Body of pancreas (tissue), 4 donors: Measurements from ENCODE around the gene UBXN4. TPM values are rescaled to one million over a fixed set of nuclear protein-coding genes. Genes with fewer than 3 reads are reported as not detected.
"Not testable (repeated sequence)": the region's sequence is repeated elsewhere in the genome, so short reads cannot be mapped to it uniquely, and the experiment has no call there.

Source experiments
- ATAC-seq: fragments of 150-250 bp; one replicate; pipeline ENCODE4 v1.9.1; 2016
- DNase-seq, 4 donors: peaks; one replicate each; pipeline ENCODE4 v3.0.0-alpha.2; 2019
- H3K27ac ChIP-seq, 4 donors: fragments of 200-600 bp; sonication (generic); 1 replicate in 3 of 4; 2 replicates in 1 of 4; pipeline versions ENCODE4 v1.5.1 to v1.6.1; 2016 to 2019; ENCODE audit warnings: mild to moderate bottlenecking in 1 of 4, mixed read lengths in 1 of 4, moderate library complexity in 1 of 4
- H3K27me3 ChIP-seq, 2 donors: fragments of 200-600 bp; sonication (generic); one replicate each; pipeline ENCODE4 v1.6.0; 2016; ENCODE audit warnings: mild to moderate bottlenecking in 1 of 2
- H3K36me3 ChIP-seq, 2 donors: fragments of 200-600 bp; sonication (generic); replicated peaks in 1 of 2; 2 replicates each; pipeline ENCODE4 v1.5.1; 2016; ENCODE audit warnings: low read depth in 2 of 2; ENCODE audit not compliant: insufficient read depth in 1 of 2
- H3K4me1 ChIP-seq: fragments of 200-600 bp; sonication (generic); one replicate; pipeline ENCODE4 v1.6.0; 2016
- H3K4me3 ChIP-seq, 2 donors: fragments of 200-600 bp; sonication (generic); 1 replicate in 1 of 2; 2 replicates in 1 of 2; pipeline ENCODE4 v1.5.1; 2016 to 2019
- H3K9me3 ChIP-seq, 3 donors: fragments of 200-600 bp; sonication (generic); 1 replicate in 2 of 3; 2 replicates in 1 of 3; pipeline ENCODE4 v1.5.1; 2016
- POLR2A ChIP-seq, 3 donors: fragments of 450-650 bp; IDR thresholded peaks; one replicate each; pipeline ENCODE4 v1.6.1; 2016; ENCODE audit warnings: antibody characterized with exemption in 3 of 3, mild to moderate bottlenecking in 2 of 3
- WGBS, 2 donors: methylation state at CpG; one replicate each; pipeline ENCODE4 v1.1.5; 2017; 5-methylcytosine and 5-hydroxymethylcytosine counted together
- intact Hi-C: fragments of 100-400 bp; cut with DNase I; formaldehyde crosslinking; loops from one replicate; pipeline ENCODE4 v1.15.1; 2023
- total RNA-seq, 2 donors: library from RNA; depleted of rRNA; stranded (reverse); fragments of >200 nt; gene quantifications; one replicate each; pipeline ENCODE4 v1.1.0, GENCODE V29; 2016
- TF ChIP-seq, protein P1 (sequence below), 7 experiments: fragments of 450-650 bp in 4 of 7; fragments of 200-600 bp in 3 of 7; sonication (generic) in 3 of 7; IDR thresholded peaks; one replicate each; pipeline ENCODE4 v1.5.1; 2016 to 2019; ENCODE audit warnings: antibody characterized with exemption in 7 of 7

The UBXN4 gene
- total RNA-seq, 2 donors from 2014 or later = 55.7 to 70.3 TPM

DNA sequence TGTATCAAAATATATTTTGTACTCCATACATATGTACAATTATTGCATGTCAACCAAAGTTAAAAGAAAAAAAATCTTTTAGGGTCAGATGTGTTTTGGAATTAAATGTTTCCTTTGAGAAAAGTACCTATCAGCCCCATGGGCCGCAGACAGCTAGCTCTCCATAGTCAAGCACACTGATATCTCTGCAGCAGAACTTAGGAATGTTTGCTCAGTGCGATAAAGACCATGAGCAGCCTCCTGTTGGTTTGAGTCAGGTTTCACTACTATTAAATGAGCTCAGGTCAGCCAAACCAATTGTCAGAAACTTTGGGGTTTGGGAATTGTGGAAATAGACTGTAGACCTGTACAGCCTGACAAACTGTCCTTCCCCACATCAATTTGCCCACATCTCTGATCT, 61.6 kb downstream of the UBXN4 start:
- Histone ChIP-seq H3K27ac (no peak overlapping the region), H3K36me3 (no peaks in the 10 kb centered on the region), H3K4me1 (no peaks in the 10 kb centered on the region), H3K27me3 (no peaks in the 10 kb centered on the region), H3K9me3 (peaks cover 0 to 9% (median 0%) of the 10 kb centered on the region in 3 donors), H3K4me3 (no peak overlapping the region)
- intact Hi-C loops = no loop called here
- DNase-seq = peak in 1 of 4 donors; percentile 15
- ATAC-seq = no peak
- WGBS, 2 donors = 7 to 34% methylated on average over 2 of the region's 2 CpGs
- no peak for TF ChIP-seq POLR2A (IDR thresholded peaks at IDR 0.05)
- TF ChIP-seq, protein P1, sequence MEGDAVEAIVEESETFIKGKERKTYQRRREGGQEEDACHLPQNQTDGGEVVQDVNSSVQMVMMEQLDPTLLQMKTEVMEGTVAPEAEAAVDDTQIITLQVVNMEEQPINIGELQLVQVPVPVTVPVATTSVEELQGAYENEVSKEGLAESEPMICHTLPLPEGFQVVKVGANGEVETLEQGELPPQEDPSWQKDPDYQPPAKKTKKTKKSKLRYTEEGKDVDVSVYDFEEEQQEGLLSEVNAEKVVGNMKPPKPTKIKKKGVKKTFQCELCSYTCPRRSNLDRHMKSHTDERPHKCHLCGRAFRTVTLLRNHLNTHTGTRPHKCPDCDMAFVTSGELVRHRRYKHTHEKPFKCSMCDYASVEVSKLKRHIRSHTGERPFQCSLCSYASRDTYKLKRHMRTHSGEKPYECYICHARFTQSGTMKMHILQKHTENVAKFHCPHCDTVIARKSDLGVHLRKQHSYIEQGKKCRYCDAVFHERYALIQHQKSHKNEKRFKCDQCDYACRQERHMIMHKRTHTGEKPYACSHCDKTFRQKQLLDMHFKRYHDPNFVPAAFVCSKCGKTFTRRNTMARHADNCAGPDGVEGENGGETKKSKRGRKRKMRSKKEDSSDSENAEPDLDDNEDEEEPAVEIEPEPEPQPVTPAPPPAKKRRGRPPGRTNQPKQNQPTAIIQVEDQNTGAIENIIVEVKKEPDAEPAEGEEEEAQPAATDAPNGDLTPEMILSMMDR (IDR thresholded peaks at IDR 0.05) = no peak

DNA sequence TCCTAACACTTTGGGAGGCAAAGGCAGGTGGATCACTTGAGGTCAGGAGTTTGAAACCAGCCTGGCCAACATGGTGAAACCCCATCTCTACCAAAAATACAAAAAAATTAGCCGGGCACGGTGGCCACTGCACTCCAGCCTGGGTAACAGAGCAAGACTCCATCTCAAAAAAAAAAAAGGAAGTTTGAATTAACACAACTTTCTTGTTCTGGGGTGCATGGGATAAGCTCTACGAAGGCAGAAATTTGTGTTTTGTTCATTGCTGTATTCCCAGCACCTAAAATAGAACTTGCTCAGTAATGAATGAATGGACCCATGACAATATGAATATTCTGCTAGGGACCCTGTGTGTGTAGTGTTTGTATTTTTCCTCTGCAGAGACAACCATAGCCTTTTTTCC, 66.2 kb downstream of the UBXN4 start:
- H3K27me3 ChIP-seq, H3K4me3 ChIP-seq, H3K9me3 ChIP-seq, H3K4me1 ChIP-seq, H3K27ac ChIP-seq, DNase-seq, H3K36me3 ChIP-seq, ATAC-seq, intact Hi-C loops: not testable (repeated sequence)
- 77 to 82% methylated on average over 3 of the region's 3 CpGs for WGBS, 2 donors

DNA sequence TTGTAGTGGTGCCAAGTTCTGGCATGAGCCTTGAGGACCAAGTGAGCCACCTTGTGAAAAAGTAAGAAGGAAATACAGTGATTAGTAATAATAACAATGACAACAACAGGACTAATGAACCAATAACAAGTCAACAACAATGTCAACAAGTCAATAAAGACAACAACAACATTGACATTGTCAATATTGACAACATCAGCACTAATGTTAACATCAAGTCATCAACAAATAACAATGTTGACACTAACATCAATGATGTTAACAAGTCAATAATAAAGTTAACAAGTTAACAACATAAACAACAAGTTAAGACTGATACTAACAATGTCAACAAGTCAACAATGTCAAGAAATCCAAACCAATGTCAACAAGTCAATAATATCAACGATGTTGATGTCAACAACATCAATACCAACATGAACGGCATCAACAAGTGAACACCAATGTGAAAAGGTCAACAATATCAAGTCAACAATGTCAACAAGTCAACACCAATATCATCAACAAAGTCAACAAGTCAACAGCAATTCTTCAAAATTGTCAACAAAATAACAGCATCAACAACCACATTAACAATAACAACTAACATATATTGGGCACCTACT, 71.4 kb downstream of the UBXN4 start:
- Histone ChIP-seq H3K4me3 (no peak overlapping the region), H3K36me3 (no peaks in the 10 kb centered on the region), H3K27ac (no peak overlapping the region), H3K9me3 (no peaks in the 10 kb centered on the region), H3K27me3 (no peaks in the 10 kb centered on the region), H3K4me1 (no peaks in the 10 kb centered on the region)
- ATAC-seq (no peak), DNase-seq (no peak)
- TF ChIP-seq POLR2A (IDR thresholded peaks at IDR 0.05) = no peak
- TF ChIP-seq, protein P1 (IDR thresholded peaks at IDR 0.05) = no peak
- WGBS, 2 donors = 23 to 37% methylated on average over 2 of the region's 2 CpGs
- intact Hi-C loops = no loop called here

DNA sequence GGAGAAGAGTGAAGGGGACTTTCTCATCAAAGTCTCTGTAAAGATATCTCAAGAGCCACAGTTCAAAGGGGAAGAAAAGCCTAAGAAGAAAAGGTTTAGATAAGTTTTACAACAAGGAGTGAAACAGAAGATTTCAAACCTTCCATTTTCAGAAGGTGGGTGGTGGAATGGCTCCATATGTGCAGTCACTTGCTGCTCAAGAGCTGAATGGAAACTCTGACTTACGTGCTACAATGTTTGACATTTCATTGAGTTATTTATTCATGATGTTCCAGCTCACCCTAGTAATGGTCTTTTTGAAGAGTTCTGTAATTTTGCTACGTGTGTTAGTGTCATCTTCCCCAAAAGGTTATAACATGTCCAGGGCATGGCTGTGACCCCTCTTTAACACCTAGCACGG, 73.6 kb downstream of the UBXN4 start:
- ATAC-seq (no peak), DNase-seq (no peak)
- Histone ChIP-seq H3K27me3 (no peaks in the 10 kb centered on the region), H3K4me3 (no peak overlapping the region), H3K9me3 (no peaks in the 10 kb centered on the region), H3K27ac (no peak overlapping the region), H3K4me1 (no peaks in the 10 kb centered on the region), H3K36me3 (no peaks in the 10 kb centered on the region)
- TF ChIP-seq, protein P1 (IDR thresholded peaks at IDR 0.05) = no peak
- TF ChIP-seq POLR2A (IDR thresholded peaks at IDR 0.05) = no peak
- intact Hi-C loops = no loop called here
- 75 to 79% methylated on average over 3 of the region's 3 CpGs for WGBS, 2 donors

DNA sequence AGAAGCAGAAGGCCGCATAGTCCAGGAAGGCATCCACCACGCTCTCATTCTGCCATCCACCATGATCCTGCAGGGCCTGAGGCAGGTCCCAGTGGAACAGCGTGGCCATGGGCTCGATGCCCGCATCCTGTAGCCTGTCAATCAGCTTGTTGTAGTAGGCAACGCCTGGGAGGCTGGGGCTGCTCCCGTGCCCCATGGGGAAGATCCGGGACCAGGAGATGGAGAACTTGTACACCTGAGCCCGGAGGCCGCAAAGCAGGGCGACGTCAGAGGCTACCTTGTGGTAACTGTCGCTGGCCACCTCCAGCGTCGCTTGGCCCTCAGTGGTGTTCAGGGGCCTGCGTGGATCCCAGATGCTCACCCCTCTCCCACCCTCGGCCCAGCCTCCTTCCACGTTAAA, 75.8 kb downstream of the UBXN4 start:
- Histone ChIP-seq H3K9me3 (no peaks in the 10 kb centered on the region), H3K4me3 (no peak overlapping the region), H3K27ac (no peak overlapping the region), H3K36me3 (no peaks in the 10 kb centered on the region), H3K4me1 (no peaks in the 10 kb centered on the region), H3K27me3 (no peaks in the 10 kb centered on the region)
- DNase-seq (no peak), ATAC-seq (no peak)
- 82 to 100% methylated on average over 5 to 13 of the region's 18 CpGs for WGBS, 2 donors
- intact Hi-C loops = no loop called here
- TF ChIP-seq, protein P1 (IDR thresholded peaks at IDR 0.05) = no peak
